GM18907 (cell line): ENCODE results near the gene CDH24.

Source experiments
- ATAC-seq: cut with Tn5 transposase; IDR thresholded peaks from one replicate; pipeline ENCODE4 v1.9.1; 2021; ENCODE audit warnings: mild to moderate bottlenecking, moderate library complexity; ENCODE audit not compliant: unreplicated experiment

Gene CDH24

DNA sequence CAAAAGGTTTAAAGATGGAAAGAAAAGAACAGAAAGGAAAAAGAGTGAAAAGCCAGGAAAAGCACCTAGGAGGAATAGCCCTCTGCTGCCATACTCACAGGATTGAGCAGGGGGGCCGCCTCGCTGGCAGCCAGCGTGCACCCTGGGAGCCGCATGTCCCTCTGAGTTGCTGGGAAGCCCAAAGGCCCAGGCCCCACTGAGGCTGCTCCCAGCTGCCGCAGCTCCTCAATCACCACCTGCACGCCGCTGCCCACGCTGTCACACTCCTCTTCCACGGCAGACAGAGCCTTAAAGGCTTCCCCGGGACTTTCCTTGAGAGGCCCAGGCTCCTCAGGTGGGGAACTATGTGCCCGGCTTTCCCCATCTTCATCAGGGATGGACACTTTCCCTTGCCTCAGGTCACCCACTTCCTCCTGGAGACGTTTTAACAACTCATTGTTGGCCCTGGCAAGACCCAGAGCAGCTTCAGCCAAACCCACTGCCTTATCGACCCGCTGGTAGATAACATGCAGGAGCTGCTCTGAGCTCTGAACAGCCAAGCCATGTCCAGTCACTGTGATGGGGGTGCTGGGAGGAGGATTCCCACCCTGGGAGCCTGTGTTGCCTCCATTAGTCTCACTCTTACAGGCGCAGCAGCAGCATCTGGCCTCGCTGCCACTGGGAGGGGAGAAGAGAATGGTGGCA lies 58.8 kb downstream of the CDH24 start:
- no peak for ATAC-seq

DNA sequence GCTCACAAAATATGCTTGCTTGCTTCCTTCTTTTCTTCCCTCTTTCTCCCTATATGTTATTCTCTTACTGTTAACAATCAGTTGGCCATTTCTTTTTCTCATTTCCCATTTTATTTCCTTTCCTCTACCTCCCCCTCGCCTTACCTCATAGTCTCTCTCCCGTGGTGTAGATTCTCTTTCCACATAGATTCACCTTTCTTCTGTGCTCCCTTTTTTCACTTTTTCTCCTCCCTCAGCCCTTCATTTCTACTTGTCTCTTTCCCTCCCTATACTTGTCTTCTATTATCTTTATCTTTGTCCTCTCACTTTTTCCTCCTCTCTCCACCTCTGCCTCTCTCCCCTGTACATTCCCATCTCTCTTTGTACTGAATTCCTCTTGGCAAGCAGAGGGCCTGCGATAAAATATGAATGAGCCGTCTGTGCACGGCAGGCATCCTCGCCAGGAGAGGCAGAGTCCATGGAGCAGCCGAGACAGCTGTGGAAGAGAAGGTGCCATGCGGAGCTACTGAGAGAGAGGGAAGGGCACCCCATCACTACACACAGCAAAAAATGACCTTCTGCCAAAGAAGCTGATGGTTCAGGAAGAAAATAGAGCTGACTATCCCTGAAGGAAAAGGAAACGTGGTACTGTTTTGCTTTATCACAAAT lies 59.5 kb downstream of the CDH24 start:
- no peak for ATAC-seq
